HCT116 (cell line): ENCODE results near the gene DNAAF5. TPM values are rescaled to one million over a fixed set of nuclear protein-coding genes. Genes with fewer than 3 reads are reported as not detected.

Source experiments
- ATAC-seq: fragments of 200-7000 bp; cut with Tn5 transposase; 2 replicates; pipeline ENCODE4 v1.9.1; 2020; ENCODE audit warnings: mild to moderate bottlenecking, moderate library complexity
- BruUV-seq: library from RNA; stranded (reverse); fragments of 400-500 nt; replicated peaks from 2 replicates; lab custom pipeline; 2021; lab: Mats Ljungman, UMichigan
- CTCF ChIA-PET: fragments of 300-600 bp; sonication (Branson Sonifier 250); formaldehyde crosslinking; loops from one replicate; lab custom pipeline; 2021; ENCODE audit warnings: antibody characterized with exemption; lab: Charles Lee
- POLR2A ChIA-PET: fragments of 300-600, 350-600 bp; sonication (Branson Sonifier 250); formaldehyde crosslinking; loops from one replicate; lab custom pipeline; 2021; ENCODE audit warnings: antibody characterized with exemption; lab: Charles Lee
- RAD21 ChIA-PET, 2 experiments: fragments of 300-600 bp; sonication (Branson Sonifier 250); formaldehyde crosslinking; loops; one replicate each; lab custom pipeline; 2023; ENCODE audit warnings: low total read pairs in 2 of 2; ENCODE audit not compliant: uncharacterized antibody in 2 of 2, unreplicated experiment in 2 of 2, low non-redundant PET in 1 of 2; lab: Charles Lee
- DNase-seq: peaks from one replicate; pipeline ENCODE4 v3.0.0-alpha.2; 2010; ENCODE audit warnings: low read depth, low spot score
- H2AFZ ChIP-seq: fragments of 200-600 bp; shearing (Covaris generic), sonication (generic); 2 replicates; pipeline ENCODE4 v1.6.1; 2017; ENCODE audit warnings: low read depth, mixed run types, mixed read lengths, antibody characterized with exemption, low read length; ENCODE audit not compliant: poor library complexity, severe bottlenecking
- H3K27ac ChIP-seq: 2 replicates; pipeline ENCODE4 v1.5.1; 2012; ENCODE audit warnings: low read depth, low read length
- H3K27me3 ChIP-seq: fragments of 200-600 bp; sonication (generic); 2 replicates; pipeline ENCODE4 v1.6.1; 2016; ENCODE audit warnings: mixed run types, low read length, mixed read lengths; ENCODE audit not compliant: insufficient read depth
- H3K36me3 ChIP-seq, 2 experiments: fragments of 200-500 bp in 1 of 2; fragments of 200-600 bp in 1 of 2; sonication (Bioruptor generic) in 1 of 2; sonication (generic) in 1 of 2; 2 replicates each; pipeline versions ENCODE4 v1.5.1 to v1.6.1; 2014 to 2016; ENCODE audit warnings: low read length in 2 of 2, inconsistent platforms in 1 of 2, mixed read lengths in 1 of 2, mixed run types in 1 of 2; ENCODE audit not compliant: insufficient read depth in 2 of 2, control insufficient read depth in 1 of 2
- H3K4me1 ChIP-seq, 2 experiments: fragments of 200-600 bp in 1 of 2; sonication (generic) in 1 of 2; 2 replicates each; pipeline versions ENCODE4 v1.5.1 to v1.6.1; 2012 to 2017; ENCODE audit warnings: low read length in 2 of 2, inconsistent platforms in 1 of 2, mild to moderate bottlenecking in 1 of 2, mixed read lengths in 1 of 2, mixed run types in 1 of 2, moderate library complexity in 1 of 2; ENCODE audit not compliant: insufficient read depth in 2 of 2, control insufficient read depth in 1 of 2
- H3K4me2 ChIP-seq: fragments of 200-600 bp; sonication (generic); 2 replicates; pipeline ENCODE4 v1.6.1; 2017; ENCODE audit warnings: mixed run types, low read length, mixed read lengths
- H3K4me3 ChIP-seq, 2 experiments: fragments of 200-600 bp in 1 of 2; sonication (generic) in 1 of 2; replicated peaks in 1 of 2; 2 replicates each; pipeline ENCODE4 v1.5.1; 2011 to 2016; ENCODE audit warnings: low read length in 2 of 2, control low read depth in 1 of 2, low read depth in 1 of 2, mild to moderate bottlenecking in 1 of 2, mixed read lengths in 1 of 2, mixed run types in 1 of 2
- H3K79me2 ChIP-seq: fragments of 200-600 bp; sonication (generic); 2 replicates; pipeline ENCODE4 v1.6.1; 2017; ENCODE audit warnings: mild to moderate bottlenecking, mixed run types, low read length, moderate library complexity, mixed read lengths; ENCODE audit not compliant: insufficient read depth
- H3K9ac ChIP-seq: fragments of 200-600 bp; sonication (generic); 2 replicates; pipeline ENCODE4 v1.6.1; 2016; ENCODE audit warnings: low read length, mixed read lengths
- H3K9me2 ChIP-seq: fragments of 200-600 bp; sonication (generic), shearing (Covaris generic); 2 replicates; pipeline ENCODE4 v1.6.1; 2017; ENCODE audit warnings: mixed run types, mild to moderate bottlenecking, moderate library complexity; ENCODE audit not compliant: insufficient read depth
- H3K9me3 ChIP-seq, 2 experiments: fragments of 200-500 bp in 1 of 2; fragments of 200-600 bp in 1 of 2; sonication (Bioruptor generic) in 1 of 2; sonication (generic) in 1 of 2; 2 replicates each; pipeline ENCODE4 v1.6.1; 2014 to 2017; ENCODE audit warnings: low read length in 2 of 2, mixed read lengths in 2 of 2, inconsistent platforms in 1 of 2, low read depth in 1 of 2, mild to moderate bottlenecking in 1 of 2, mixed run types in 1 of 2, moderate library complexity in 1 of 2; ENCODE audit not compliant: control insufficient read depth in 1 of 2, insufficient read depth in 1 of 2
- H4K20me1 ChIP-seq: fragments of 200-600 bp; sonication (generic), shearing (Covaris generic); 2 replicates; pipeline ENCODE4 v1.6.1; 2017; ENCODE audit warnings: mixed run types, mild to moderate bottlenecking, moderate library complexity; ENCODE audit not compliant: insufficient read depth
- CBX3 ChIP-seq: IDR thresholded peaks from 2 replicates; pipeline ENCODE4 v1.6.1; 2012; ENCODE audit warnings: low read depth
- CTCF ChIP-seq, 3 experiments: fragments of 200-600 bp in 1 of 3; sonication (generic) in 1 of 3; IDR thresholded peaks in 2 of 3; conservative IDR thresholded peaks in 1 of 3; 2 replicates each; pipeline ENCODE4 v1.5.1; 2012 to 2017; ENCODE audit warnings: low read depth in 2 of 3, low read length in 2 of 3, antibody characterized with exemption in 1 of 3, borderline replicate concordance in 1 of 3, control low read depth in 1 of 3, mild to moderate bottlenecking in 1 of 3, mixed read lengths in 1 of 3, mixed run types in 1 of 3, moderate library complexity in 1 of 3; ENCODE audit not compliant: insufficient read depth in 1 of 3
- ELF1 ChIP-seq: IDR thresholded peaks from 2 replicates; pipeline ENCODE4 v1.6.1; 2012; ENCODE audit warnings: low read depth, borderline replicate concordance
- FOSL1 ChIP-seq: IDR thresholded peaks from 2 replicates; pipeline ENCODE4 v1.6.1; 2012; ENCODE audit warnings: low read depth
- JUND ChIP-seq: IDR thresholded peaks from 2 replicates; pipeline ENCODE4 v1.6.1; 2012
- POLR2A ChIP-seq: IDR thresholded peaks from 2 replicates; pipeline ENCODE4 v1.7.0; 2011; ENCODE audit warnings: borderline replicate concordance; ENCODE audit not compliant: insufficient read depth, insufficient read length; ENCODE audit errors: extremely low read depth
- SP1 ChIP-seq: IDR thresholded peaks from 2 replicates; pipeline ENCODE4 v1.6.1; 2012; ENCODE audit warnings: low read depth
- TCF7L2 ChIP-seq: IDR thresholded peaks from 2 replicates; pipeline ENCODE4 v1.7.0; 2011; ENCODE audit warnings: borderline replicate concordance, inconsistent platforms; ENCODE audit not compliant: insufficient read depth, insufficient read length; ENCODE audit errors: extremely low read depth
- ZBTB33 ChIP-seq: IDR thresholded peaks from 2 replicates; pipeline ENCODE4 v1.6.1; 2011; ENCODE audit warnings: mild to moderate bottlenecking, low read length, moderate library complexity; ENCODE audit not compliant: insufficient replicate concordance; ENCODE audit errors: extremely low read depth
- ZFX ChIP-seq: fragments of 450-650 bp; IDR thresholded peaks from 2 replicates; pipeline ENCODE4 v1.6.1; 2017
- ZNF274 ChIP-seq: fragments of 200-500 bp; sonication (Bioruptor generic); IDR thresholded peaks from 2 replicates; pipeline ENCODE4 v1.6.1; 2014; ENCODE audit warnings: mild to moderate bottlenecking, low read depth, low read length, inconsistent platforms
- intact Hi-C: fragments of 100-400 bp; cut with micrococcal nuclease; formaldehyde crosslinking; loops from 2 replicates; pipeline ENCODE4 v1.10.0; 2022
- total RNA-seq: library from RNA; stranded (reverse); gene quantifications from one replicate; pipeline ENCODE4 v1.2.1, GENCODE V29; 2021; ENCODE audit not compliant: unreplicated experiment

The DNAAF5 gene
- total RNA-seq, 1 experiment from 2014 or later: 69.4 TPM

- Histone ChIP-seq H4K20me1 (no peaks in the 10 kb centered on the region), H3K9ac (no peak overlapping the region), H3K79me2 (no peaks in the 10 kb centered on the region), H3K9me2 (no peaks in the 10 kb centered on the region), H3K27me3 (no peaks in the 10 kb centered on the region), H3K4me1 (no peaks in the 10 kb centered on the region), H3K4me3 (no peak overlapping the region), H3K4me2 (no peak overlapping the region), H2AFZ (no peak overlapping the region), H3K27ac (no peak overlapping the region), H3K9me3 (no peaks in the 10 kb centered on the region), H3K36me3 (no peaks in the 10 kb centered on the region; a peak in 1 of 4 replicates)
- POLR2A ChIA-PET: no interaction called here
- RAD21 ChIA-PET: no interaction called here
- BruUV-seq: no TSS peak
- no peak for DNase-seq
- intact Hi-C loops: no loop called here
- TF ChIP-seq POLR2A (no peak), TCF7L2 (no peak), ZNF274 (no peak), FOSL1 (no peak), CTCF (IDR thresholded peaks at IDR 0.05 in 2 of 3, conservative IDR thresholded peaks at IDR 0.05 in 1 of 3; ENCODE audit: borderline replicate concordance in 1 of 3, insufficient read depth in 1 of 3, low read depth in 2 of 3, low read length in 2 of 3) (no peak), ZFX (no peak), ELF1 (no peak), CBX3 (no peak), ZBTB33 (no peak), SP1 (no peak), JUND (no peak)
- ATAC-seq: no peak
- CTCF ChIA-PET: no interaction called here
These were observed 16.3 kb upstream of the DNAAF5 start for GRCh38 chr7:710161-710560.
